Midbrain (tissue), 1 donor: ENCODE data around the gene GRM3.

ENCODE experiments used
- DNase-seq: peaks from one replicate; lab custom pipeline; 2025; lab: John Stamatoyannopoulos, UW

Gene GRM3

DNA sequence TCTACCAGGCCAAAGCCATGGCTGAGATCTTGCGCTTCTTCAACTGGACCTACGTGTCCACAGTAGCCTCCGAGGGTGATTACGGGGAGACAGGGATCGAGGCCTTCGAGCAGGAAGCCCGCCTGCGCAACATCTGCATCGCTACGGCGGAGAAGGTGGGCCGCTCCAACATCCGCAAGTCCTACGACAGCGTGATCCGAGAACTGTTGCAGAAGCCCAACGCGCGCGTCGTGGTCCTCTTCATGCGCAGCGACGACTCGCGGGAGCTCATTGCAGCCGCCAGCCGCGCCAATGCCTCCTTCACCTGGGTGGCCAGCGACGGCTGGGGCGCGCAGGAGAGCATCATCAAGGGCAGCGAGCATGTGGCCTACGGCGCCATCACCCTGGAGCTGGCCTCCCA lies 142.7 kb downstream of the GRM3 start:
- no peak for DNase-seq

- no peak for DNase-seq
These were observed 145.2 kb downstream of the GRM3 start for GRCh38 chr7:86788948-86789347.

DNA sequence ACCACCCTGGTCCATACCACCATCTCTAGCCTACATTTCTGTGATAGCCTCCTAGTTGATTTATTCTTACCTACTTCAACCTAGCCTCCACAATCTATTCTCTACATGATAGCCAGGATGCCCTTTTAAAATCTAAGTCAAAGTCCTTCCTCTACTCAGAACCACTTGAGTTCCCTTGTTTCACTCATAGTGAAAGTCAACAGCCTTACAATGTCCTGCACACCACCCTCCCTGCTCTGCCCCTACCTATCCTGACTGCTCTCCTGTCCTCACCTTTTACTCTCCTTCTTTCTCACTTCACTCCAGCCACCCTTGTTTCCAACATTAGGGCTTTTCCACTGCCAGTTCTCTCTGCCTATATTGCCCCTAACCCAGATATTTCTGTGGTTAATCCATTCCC lies 146.7 kb downstream of the GRM3 start:
- DNase-seq = no peak

- no peak for DNase-seq
These were observed 148.6 kb downstream of the GRM3 start for GRCh38 chr7:86792260-86792659.

GRCh38 chr7:86793136-86793535 lies 149.4 kb downstream of the GRM3 start:
- DNase-seq = no peak

GRCh38 chr7:86814661-86815379 lies 171.1 kb downstream of the GRM3 start:
- DNase-seq = peak; percentile 64

DNA sequence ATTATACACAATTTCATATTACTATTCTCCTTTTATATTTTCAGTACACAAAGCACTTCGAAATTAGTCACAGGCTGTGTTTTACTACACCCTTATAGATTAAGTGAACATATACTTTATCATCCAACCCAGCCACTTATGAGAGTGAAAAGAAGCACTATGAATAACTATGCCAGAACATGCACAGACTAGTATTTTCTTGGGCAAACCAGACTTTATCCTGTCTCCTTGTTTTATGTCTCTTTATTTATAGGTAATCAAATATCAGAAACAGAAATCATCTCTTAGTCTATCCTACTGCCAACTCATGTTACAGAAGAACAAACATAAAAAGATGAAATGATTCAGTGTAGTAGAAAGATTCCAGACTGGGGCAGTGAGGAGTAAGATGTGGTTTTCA lies 171.8 kb downstream of the GRM3 start:
- no peak for DNase-seq

DNA sequence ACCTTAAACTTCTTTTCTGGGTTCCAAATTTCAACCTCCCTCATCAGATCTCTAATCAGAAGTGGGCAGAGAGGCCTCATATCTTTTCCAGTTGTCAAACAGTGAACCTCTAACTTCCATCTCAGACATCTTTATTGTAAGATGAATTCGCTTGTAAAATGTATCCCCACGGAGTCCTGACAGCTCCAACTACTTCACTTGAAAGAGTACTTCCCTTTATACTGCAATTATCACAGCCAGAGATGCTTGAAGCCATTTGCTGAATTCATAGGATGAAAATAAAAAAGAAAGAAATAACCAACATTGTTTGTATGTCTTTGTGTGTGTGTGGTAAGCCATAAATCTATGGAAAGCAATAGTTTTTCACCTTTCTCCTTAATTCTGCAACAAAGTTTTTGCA lies 175.2 kb downstream of the GRM3 start:
- DNase-seq = no peak

DNA sequence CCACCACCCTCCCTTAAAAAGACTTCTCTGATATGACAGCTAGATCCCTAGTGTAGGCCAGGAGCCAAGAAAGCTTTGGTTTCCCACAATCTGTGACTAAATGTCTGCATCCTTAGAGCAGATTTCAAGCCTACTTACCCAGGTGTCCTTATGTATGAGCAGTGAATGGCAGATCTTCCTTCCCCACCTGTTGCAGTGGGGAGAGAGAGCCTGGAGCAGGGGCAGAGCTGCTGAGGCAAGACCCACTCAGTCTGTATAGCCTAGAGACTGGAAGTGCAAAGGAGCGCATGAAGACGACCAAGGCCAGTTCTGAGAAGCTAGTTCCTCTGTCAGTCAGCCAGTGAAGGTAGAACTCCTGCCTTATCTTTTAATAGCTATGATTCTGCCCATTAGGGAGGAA lies 180.1 kb downstream of the GRM3 start:
- DNase-seq = no peak

DNA sequence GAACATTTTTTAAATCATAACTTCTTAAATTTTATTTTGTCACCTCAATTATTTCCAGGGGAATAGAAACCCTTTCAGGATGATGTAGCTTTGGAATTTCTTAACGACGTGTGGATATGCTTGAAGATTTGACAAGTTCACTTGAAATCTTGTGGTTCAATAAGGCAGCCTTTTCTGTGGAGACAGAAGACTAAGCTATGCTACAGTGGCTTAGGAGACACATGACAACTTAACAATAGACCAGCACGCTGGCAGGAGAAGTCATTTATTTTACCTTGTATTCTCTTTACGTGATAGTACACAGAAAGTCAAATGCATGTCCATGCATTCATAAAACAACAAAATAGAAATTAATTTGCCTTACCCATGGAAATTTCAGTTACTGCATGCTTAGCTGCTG lies 181.6 kb downstream of the GRM3 start:
- DNase-seq = no peak

DNA sequence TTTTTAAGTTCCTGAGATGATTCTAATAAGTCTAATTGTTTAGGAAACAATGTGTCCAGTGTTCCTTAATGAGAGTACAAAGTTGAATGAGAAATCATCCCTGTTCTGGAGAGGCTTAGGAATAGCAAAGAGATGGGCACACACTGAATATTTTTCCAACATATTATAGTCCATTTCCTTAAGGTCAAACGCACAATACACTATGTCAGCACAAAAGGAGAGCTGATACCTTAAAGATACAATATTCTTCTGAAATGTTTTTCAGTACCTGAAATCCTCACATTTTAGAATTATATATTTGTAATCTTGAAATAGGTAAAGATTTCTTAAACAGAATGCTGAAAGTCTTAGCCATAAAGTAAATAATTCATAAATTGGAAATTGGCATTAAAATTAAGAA lies 183.2 kb downstream of the GRM3 start:
- DNase-seq = no peak

- DNase-seq = no peak
These were observed 189.7 kb downstream of the GRM3 start for GRCh38 chr7:86833360-86833759.

GRCh38 chr7:86837235-86837634 lies 193.5 kb downstream of the GRM3 start:
- DNase-seq = no peak

GRCh38 chr7:86844608-86845007 lies 200.9 kb downstream of the GRM3 start:
- DNase-seq = no peak

DNA sequence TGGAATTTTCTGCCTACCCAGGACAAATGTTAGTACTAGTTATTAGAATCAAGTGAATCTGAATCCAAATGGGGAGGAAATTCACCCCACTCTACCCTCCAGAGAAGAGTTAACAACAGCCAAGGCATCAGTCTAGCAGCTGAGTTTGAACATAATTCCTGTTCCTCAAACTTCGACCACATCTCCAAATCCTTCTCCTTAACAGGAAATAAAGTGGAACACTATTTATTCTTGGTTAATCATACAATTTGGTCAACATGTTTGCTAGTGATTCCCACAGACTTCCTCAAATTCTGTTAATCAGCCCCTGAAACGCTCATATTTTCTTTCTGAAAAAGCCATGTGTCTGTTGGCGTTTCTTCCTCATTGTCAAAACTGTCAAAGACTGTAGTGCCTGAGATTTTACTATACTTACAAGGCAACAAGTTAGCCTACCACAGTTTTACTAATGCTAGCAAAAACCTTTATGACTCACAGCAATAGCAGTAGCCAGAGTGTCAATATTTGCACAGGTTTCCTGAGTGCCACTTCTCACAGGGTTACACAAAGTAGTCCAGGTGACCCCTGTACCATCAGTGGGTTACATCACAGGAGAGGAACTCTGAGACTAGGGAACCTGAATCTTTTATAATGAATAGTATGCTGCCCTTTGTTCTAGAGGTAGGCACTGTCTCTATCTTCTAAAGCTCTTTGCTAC lies 202.9 kb downstream of the GRM3 start:
- no peak for DNase-seq

GRCh38 chr7:86848226-86848625 lies 204.5 kb downstream of the GRM3 start:
- DNase-seq = no peak

DNA sequence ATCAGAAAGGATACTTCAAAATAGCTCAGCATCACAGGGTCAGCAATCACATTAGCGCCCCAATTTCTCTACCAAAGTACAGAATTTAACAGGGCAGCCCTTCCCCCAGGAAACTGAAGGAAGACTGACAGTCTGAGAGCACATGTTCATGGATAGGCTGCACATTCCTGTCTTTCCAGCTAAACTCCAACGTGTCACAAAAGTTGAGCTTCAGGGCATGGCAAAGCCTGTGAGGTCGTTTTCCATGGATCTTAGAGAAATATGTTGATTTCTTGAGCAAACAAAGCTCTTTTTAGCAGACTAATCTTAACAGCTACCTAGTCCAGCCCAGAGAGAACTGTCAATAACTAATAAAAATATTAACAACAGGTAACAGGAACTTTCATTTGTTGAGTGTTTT lies 207.9 kb downstream of the GRM3 start:
- DNase-seq = no peak

DNA sequence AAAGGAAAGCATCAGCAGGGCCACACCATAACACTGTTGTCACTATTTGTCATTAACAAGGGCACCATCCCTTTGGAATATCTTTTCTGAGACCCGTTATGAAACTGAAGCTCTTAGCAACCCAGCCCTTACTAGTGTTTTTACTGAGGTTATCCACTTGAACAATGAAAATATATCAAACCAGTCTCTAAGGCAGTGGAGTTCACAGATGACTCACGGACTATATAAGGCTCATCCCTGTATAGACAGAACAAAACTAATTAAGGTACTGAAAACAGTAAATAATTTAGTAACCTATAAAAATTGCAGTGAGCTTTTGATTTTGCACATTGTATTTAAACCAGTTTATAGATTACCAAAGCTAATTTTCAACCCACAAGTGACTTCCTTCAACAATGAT lies 219.7 kb downstream of the GRM3 start:
- no peak for DNase-seq

DNA sequence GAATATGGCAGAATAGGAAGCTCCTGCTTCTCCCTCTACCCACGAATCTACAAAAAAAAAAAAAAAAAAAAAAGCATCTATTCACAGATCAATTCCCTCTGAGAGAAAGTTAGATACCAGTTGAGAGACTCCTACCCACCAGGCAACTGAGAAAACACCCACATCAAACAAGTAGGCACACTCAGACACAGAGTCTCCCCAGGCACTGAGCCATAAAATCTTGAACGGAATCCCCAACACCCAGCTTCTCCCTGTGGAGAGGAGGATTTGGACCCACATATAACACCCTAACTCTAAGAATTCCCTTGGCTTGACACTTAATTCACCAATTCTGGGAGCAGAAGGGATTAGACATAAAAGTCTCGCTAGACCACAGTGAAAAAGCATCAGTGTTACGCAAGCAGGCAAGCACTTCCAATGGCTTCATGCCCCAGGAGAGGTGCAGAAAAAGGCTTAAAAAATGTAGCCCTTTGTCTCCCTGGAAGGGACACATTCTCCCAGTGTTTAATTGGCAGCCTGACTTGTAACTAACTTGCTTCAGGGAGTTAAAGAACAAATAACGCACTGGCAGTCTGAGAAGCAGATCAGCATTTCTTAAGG lies 223.6 kb downstream of the GRM3 start:
- DNase-seq = peak; percentile 61

DNA sequence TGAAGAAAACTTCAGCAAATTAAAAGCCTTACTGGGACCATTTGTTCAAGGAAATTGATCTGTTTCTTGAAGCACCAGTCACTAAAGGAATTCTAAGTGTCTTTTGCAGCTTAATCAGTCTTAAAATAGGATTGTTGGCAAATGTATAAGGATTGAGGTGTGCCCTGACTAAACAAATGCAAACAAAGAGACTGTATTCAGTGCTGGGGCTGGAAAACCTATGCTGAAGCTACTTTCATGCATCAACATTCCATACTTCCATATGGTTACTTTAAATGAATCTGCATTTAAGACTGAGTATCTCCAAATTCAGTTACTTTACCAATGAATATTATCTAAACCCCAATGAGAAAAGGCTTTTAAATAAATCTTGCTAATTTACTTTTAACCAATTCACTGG lies 232.4 kb downstream of the GRM3 start:
- DNase-seq = no peak

DNA sequence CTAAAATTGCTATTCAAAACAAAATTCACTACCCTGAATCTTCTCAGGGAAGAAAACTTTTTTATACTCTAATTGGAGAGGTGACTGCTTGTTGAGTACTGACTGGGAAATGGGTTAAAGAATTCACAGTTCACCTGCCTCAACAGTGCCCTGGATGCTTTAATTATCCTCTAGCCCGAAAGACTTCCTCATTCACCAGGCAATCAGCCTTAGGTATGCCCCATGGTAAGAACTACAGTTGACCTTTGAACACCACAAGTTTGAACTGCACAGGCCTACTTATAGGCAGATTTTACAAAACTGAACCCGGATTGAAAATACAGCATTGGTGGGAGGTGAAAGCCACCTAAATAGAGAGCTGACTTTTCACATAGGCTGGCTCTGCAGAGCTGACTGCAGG lies 240.4 kb downstream of the GRM3 start:
- no peak for DNase-seq

GRCh38 chr7:86889501-86889900 lies 245.8 kb downstream of the GRM3 start:
- no peak for DNase-seq

DNA sequence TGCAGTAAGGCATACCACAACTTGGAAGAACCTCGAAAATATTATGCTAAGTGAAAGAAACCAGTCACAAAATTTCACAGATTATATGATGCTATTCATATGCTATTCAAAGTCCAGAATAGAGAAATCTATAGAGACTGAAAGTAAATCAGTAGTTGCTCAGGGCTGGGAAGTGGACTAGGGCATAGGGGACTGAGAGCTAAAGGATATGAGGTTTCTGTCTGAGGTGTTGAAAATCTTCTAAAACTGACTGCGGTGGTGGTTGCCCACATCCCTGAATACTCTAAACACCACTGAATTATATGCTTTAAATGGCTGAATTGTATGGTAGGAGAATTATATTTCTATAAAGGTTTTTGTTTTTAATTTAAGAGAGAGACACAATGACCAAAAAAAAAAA lies 254.5 kb downstream of the GRM3 start:
- no peak for DNase-seq

DNA sequence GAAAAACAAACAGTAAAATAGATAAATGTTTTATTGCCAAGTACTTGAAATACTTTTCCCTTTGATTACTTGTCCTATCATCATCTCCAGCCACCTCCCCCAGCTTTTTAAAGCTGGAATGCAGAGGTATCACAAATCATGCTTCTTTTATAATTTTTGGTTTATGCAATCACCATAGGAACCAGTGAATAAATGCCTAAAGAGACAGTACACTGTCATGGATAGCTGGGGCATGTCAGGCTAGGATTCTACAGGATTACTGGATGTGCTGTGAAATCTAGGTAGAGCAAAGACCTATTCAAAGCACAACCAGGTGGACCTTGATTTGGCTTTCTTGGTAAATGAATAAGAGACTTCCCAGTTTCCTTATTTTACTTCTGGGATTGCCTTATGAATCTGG lies 257.2 kb downstream of the GRM3 start:
- no peak for DNase-seq
